Cerebellar nuclear complex (tissue), 1 donor: Measurements from ENCODE around the gene NDUFV2.
"Not testable (repeated sequence)": the region's sequence is repeated elsewhere in the genome, so short reads cannot be mapped to it uniquely, and the experiment has no call there.

Experiments used
- DNase-seq, 2 experiments: peaks; one replicate each; lab custom pipeline; 2025; lab: John Stamatoyannopoulos, UW

The NDUFV2 gene

DNA sequence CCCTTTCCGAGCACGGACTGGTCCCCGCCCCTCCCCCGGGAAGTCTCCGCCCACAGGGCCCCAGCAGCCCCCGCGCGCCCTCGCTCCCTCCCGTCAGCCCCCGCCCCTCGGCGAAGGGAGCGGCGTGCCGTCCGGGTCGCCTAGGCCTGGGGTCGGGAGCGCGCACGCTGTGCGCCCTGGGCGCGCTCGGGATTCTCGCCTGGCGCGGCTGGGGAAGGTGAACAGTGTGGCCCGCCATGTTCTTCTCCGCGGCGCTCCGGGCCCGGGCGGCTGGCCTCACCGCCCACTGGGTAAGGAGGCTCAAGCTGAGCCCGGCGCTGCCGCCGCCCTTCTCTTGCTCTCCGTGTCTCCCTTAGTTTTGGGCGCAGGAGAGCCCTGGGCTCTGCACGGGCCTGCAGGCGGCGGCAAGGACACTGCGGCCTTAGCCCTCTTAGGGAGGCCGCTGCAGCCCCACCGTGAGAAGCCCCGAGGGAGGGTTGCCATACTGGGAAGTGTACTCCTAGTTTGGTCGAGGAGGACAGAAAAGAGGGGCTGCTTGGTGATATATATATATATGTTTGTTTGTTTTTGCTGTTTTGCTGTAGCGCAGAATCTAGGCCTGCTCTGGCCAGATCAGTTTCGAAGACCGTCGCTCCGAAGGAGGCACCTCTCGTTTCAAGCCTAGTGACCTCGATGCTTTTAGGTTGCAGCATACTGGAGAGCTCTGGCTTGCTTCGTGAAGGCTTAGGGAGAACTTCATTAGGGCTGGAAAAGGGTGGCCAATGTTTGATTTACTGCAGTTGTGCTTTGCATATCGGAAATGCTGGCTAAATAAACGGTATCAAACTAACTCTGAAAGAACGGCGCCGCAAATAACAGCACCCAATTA lies at the start of gene NDUFV2:
TSS of gene NDUFV2 (plus strand) at position 192 of the 868 bp plus-strand sequence. CDS start at position 237, 45 bp downstream.
- peak; percentile 61 to 87 for DNase-seq

DNA sequence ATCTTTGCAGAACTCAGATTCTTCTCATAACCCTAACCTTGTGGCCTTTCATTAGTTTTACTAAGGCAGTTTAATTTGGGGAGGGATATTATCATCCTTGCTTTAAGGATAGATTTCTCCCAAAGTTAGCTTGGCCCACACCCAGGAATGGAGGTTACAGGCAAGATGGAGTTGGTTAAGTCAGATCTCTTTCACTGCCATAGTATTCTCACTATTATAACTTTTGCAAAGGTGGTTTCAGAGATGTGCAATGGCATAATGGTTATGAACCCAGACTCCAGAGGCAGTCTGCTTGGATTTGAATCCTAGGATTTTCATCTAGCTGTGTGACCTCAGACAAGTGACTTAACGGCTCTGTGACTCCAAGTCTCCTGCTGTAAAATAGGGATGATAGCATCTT lies 48.7 kb upstream of the NDUFV2 start:
- no peak for DNase-seq

DNA sequence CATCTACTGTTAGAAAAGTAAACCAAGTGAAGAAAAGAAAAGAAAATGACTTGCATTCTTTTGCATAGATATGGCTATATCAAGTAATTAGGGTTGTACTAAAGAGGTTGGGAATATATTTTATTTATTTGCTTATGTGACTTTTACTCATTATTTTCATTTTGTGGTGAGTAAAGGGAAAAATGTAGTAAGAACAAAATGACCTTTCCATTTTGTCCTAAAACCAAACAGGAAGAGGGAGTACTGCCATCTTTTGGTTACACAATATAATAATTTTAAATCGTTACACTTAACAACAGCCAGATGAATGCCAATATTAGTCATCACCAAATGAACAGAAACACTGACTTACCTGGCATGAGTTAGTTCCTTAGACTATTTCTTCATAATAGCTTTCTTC lies 47.3 kb upstream of the NDUFV2 start:
- DNase-seq: peak in 1 of 2 experiments; percentile 32

DNA sequence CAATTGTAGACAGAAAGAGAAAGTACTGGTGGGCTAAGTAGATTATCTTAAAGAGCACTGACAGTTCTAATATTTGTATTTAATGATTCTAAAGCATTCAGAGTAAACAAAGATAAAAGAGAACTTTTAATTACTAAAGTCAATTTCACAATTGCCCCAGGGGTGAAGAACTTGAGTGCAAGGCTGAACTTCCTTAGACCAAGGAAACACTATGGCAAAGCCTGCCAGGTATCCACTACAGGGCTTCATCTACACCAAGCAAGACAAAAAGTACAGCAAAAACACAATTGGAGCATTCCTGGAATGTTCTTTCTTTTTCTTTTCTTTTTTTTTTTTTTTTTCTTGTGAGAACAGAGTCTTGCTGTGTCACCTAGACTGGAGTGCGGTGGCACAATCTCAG lies 46.9 kb upstream of the NDUFV2 start:
- DNase-seq: no peak

DNA sequence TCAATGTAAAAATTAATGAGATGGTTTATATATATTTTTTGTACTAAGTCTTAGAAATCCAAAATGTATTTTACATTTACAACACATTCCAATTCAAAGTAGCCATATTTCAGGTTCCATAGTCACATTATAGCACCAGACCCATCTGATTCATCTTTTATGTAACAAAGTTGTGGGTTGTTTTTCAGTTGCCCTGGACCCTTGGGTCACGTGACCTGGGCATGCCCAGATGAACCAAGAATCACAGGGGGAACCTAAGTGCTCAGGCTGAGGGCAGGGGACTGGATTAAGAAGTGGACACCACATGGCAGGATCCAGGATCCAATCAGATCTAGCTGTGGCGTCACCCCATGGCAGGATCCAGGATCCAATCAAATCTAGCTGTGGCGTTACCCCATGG lies 44.9 kb upstream of the NDUFV2 start:
- DNase-seq: no peak

DNA sequence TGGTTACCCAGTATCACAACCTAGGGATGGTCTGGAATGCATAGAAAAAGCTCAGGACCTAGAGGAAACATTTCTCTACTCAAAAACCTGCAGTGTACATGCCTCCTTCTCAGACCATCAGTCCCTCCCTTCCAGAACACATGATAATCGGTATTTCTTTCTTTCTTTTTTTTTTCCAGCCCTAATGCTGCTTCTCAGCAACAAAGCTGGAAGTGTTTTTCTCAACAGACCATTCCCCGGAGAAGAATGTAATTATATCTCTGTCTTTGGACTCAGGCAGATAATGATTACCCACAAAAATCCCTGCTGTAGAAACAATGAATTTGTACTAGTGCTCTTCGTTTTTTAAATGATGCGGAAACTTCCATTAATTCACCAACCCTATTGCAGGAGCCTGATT lies 44.1 kb upstream of the NDUFV2 start:
- DNase-seq: no peak

DNA sequence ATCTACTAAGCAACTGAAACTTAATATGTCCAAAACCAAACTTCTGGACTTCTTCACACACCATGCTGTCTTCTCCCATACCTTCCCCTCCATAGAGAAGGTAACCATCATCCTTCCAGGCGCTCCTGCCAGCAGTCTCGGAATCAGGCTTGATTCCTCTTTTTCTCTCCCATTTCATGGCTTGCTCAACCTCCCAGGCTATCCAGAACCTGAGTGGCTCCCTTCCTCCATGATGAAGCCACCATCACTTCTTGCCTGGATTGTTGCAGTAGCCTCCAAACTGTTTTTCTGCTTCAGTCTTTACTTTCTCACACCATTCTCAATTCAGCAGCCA lies 40.1 kb upstream of the NDUFV2 start:
- DNase-seq: no peak

DNA sequence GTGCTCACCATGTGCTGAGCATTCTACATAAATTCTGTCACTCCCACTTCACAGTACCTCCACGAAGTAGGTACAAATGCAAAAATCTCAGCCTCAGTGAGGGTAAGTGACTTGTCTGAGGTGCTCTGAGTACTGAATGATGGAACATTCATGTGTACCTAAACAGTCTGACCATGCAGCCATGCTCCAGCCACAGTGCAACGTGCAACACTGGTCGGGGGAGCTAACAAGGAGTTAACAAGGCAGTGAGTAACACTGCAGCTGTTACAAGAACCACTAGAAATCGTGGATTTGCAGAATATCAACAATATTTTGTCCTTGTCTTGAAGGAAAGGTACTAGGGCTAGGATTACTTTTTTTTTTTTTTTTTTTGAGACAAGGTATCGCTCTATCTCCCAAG lies 36.6 kb upstream of the NDUFV2 start:
- DNase-seq: no peak

DNA sequence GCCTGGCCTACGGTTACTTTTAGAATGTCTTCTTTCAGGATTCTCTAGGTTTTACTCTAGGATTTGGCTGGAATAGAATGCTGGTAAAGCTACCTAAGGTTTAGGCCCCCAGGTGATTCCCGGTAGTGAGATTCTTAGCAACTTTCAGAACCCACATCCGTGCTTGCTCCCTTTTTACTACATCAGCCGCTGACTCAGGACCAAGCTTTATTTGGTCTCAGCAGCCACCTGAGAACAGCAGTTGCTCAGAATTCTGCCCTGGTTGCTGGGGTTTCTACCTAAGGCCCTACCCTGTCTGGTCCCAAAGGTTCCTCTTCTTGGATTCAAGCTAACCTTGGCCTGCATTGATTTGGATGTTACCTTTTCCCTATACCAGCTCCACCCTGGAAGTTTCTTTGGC lies 36.1 kb upstream of the NDUFV2 start:
- DNase-seq: no peak

DNA sequence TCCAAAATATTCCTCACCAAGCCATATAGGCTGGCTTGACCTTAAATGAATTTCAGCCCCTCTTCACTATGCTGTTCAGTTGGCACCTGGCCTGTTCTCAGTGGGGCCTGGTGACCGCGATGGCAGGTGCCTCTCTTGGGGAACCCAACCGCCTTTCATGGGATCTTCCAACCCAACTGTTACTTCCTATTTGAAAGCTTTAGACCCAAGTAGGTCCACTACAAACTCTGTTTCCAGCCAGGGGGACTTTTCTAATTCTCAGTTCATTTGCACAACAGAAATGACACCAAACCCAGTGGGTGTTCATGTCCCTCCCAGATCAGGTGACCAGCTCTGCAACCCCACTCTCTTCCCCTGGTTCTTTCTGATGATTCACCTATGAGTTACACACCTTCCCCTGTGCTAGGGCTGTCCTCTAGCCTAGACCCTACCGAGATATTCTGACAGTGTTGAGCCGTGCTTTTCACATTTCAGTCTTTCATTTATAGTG lies 35.6 kb upstream of the NDUFV2 start:
- no peak for DNase-seq

DNA sequence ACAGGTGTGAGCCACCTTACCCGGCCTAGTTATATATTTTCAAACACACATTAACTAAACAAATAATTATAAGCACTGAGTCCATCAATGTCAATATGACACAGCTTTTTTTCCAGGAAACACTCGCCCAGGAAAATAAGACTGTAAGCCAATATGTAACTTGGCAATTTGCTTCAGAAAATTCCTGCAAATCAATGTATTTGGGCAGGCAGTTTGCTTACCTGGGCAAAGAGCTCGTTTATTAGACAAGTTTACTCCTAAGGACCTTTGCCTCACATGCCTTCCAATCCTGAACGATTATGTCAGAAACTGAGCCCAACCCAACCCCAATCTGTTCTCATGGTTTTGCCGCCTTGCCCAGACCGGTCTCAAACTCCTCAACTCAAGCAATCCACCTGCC lies 34.7 kb upstream of the NDUFV2 start:
- DNase-seq: no peak

DNA sequence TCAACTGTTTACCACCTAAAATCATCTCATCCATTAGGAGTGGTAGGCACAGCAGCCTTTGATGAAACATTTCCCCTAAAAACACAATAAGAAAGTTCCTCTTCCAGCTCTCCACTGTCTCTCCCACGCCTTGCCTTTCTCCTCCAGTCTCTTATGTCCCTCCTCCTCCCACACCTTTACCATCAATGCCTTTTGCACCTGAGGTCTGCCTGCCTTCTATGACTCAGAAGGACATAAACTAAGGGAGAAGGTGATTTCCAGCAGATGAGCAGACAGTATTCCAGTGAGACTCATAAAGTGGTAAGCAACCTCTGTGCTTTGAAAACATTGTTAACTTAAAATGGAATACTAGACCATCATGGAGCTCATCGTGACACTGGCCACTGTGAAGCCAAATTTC lies 34.2 kb upstream of the NDUFV2 start:
- no peak for DNase-seq

DNA sequence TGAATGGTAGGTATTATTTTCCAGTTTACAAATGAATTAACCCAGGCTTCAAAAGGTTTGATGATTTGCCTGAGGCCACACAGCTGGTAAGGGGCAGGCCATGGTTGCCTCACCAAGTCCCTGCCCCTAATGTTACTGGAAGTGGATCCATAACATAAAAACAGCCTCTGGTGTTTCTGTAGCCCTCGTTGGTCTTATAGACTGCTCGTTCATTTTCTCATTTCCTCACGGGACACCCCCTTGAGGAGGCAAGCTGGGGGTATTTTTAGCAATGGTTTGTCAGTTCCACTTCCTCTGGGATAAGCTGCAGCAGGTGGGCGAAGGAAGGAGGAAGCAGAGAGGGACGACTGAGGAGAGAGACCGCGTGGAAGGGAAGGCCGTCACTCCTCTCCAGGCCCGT lies 32.9 kb upstream of the NDUFV2 start:
- no peak for DNase-seq

DNA sequence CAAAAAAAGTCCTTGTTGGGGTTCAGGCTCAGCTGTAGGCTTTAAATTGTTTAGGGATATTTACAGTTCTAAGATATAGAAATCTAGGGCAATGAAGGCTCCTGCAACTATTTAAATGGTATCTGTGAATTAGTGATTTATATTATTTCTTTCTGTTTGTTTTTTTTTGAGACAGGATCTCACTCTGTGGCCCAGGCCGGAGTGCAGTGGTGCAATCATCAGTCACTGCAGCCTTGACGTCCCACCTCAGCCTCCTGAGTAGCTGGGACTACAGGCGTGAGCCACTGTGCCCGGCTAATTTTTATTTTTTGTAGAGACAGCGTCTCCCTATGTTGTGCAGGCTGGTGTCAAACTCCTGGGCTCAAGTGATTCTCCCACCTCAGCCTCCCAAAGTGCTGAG lies 32.3 kb upstream of the NDUFV2 start:
- no peak for DNase-seq

DNA sequence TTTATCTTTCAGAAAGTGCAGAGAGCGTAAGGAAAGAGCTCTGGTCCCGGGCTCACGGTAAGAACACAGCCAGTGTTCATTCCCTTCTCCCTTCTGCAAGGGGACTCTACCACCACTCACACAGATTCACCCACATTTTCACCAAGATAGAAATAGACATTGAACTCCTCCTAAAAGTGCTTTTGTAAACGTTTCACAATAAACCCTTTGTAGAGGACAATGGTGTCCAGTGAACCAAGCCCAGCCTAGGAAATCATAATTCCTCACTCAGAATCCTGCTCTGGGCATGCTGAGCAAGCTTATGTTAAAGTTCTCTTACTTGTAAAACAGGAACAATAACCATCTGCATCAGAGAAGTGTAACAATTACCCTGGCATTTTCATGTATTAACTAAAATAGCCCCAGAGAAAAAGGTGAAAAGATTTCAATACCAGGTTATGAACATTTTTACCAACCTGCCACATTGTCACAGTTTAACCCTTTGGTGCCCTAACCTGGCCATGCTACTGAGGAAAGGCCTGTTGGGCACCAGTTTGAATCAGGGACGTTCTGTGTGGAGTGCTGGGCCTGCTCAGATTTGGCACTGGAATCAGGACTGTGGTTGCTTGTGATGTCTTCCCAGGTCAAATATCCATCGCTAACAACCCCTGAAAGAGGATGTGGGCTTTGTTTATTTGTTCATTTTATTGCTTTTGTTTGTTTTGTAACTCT lies 22.5 kb upstream of the NDUFV2 start:
- DNase-seq: no peak

DNA sequence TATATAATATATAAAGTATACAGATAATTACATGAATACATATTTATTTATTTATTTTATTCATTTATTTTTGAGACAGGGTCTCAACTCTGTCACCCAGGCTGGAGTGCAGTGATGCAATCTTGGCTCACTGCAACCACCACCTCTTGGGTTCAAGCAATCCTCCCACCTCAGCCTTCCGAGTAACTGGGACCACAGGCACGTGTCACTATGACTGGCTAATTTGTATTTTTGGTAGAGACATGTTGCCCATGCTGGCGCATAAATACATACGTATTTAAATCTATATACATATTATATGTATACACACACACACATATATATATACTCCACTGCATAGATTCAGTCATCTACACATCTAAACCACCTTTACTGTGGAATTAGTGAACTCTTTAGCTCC lies 20.6 kb upstream of the NDUFV2 start:
- DNase-seq: no peak

DNA sequence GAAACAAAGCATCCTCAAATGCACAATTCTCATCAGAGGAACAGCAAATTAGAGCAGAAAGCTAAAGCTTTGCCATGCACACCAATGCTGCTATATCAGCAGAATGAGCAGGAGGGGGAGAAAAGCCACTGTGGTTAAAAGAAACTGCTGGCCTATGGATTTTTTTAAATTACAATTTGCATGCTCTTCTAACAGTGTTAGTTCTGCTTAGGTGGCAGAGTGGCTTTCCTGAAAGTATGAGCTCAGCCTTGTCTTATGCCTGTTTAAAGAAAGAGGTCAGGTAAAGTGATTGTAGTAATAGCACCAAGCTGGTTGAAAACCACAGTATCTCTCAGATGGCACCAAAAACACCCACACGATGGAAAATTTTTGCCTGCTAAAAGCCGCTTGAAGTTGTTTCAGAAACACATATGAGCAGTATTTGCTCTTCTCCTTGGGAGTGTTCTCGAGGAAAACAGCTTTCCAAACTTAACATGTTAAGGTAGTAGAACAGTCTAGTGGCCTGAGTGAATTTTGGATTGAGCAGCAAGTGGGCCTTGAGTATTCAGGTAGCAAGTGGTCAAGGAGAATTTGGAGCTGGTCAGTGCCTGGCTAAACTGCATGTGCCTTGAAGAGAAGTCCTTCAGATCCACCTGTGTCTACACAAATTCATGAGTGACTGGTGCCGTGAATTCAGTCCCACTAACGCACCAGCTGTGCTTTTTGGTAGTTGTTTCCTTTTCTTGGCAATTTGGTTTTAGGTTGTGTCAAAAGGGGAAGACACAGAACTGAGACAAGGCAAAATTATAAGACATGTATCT lies 19.6 kb upstream of the NDUFV2 start:
- DNase-seq: no peak

DNA sequence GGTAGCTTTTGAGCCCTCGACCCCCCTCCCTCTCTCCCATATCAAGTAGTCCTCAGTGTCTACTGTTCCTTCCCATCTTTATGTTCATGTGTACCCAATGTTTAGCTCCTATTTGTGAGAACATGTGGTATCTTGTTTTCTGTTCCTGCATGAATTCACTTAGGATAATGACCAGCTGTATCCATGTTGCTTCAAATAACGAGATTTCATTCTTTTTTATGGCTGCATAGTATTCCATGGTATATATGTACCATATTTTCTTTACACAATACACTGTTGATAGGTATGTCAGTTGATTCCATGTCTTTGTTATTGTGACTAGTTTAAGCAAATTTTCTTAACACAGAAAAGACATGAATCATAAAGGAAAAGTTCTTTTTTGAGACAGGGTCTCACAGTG lies 16.5 kb upstream of the NDUFV2 start:
- no peak for DNase-seq

DNA sequence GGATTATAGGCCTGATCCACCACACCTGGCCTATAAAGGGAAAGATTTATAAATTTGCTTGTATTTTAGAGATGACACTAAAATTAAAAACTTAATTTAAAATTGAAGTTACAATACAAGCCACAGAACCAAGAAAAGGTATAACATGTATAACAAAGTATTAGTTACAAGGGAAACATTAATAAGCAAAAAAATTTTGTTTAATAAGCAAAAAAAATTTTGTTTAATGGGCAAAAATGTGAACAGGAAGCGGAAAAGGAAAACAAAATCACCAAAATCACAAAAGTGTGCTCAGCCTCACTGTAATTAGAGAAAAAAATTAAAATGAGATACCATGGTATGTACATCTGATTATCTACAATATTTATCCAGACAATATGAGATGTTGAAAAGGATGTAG lies 15.9 kb upstream of the NDUFV2 start:
- DNase-seq: no peak

DNA sequence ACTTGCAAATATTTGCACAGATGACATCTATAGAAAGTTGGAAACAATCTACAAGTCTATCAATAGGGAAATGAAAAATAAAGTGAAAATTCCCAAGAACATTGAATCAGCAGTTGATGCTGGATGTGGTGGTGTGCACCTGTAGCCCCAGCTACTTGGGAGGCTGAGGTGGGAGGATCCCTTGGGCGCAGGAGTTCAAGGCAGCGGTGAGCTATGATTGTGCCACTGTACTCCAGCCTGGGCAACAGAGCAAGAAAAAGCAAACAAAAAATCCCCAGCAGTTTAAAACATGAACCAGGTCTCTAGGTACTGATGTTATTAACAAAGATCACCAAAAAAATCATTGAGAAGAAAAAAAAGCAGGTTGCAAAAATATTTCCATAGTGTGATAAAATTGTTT lies 15.4 kb upstream of the NDUFV2 start:
- DNase-seq: no peak

DNA sequence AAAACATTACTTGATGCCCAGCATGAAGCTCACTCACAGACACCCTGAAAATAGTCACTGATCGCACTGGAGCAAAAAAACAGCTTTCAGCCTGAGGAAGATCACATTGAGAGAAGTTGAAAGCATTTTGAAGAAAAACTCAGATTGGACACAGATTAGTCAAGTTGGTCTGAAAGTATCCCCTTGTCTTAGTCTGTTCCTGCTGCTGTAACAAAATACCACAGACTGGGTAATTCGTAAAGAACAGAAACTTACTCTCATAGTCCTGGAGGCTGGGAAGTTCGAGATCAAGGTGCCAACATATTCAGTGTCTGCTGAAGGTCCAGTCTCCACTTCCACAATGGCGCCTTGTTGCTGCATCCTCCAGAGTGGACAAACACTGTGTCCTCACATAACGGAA lies 14.2 kb upstream of the NDUFV2 start:
- DNase-seq: no peak

DNA sequence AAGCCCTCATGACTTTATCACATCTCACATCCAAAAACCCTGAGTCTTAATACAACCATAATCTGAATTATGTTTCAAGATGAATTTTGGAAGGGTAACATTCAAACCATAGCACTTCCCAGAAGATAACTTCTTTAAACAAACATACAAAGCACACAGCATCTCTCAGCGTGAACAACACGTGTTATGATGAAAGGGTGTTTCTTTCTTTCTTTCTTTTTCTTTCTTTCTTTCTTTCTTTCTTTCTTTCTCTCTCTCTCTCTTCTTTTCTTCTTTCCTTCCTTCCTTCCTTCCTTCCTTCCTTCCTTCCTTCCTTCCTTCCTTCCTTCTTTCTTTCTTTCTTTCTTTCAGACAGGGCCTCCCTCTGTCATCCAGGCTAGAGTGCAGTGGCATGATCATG lies 13.8 kb upstream of the NDUFV2 start:
- DNase-seq: not testable (repeated sequence)

DNA sequence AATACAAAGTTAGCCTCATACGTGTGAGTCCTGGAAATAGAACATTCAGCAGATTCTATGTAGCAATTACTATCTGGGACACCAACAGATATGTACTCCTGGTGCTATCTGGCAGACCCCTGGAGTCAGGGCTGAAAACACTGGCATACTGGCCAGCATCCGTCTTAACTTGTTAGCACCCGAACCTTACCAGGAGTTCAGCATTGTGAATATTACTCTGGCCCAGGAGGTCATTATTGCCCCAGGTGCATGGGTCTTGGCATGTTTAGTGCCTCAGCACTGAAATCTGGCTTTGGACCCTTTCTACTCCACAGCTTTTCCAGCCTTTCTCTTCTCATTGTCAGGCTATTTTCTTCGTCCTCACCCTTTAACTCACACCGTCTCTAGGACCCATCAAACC lies 11.9 kb upstream of the NDUFV2 start:
- DNase-seq: no peak
